ENCODE measurements around the gene ANK2. TPM values are rescaled to one million over a fixed set of nuclear protein-coding genes. Genes with fewer than 3 reads are reported as not detected.

The ANK2 gene
- total RNA-seq (2014; rRNA removed; shearing (Covaris generic)) = 21.2 and 25.6 TPM in 2 replicates

GRCh38 chr4:113049421-113050370 lies at the start of gene ANK2:
Gene ANK2 (plus strand): TSS chr4:113049653. CDS start chr4:113049729, 76 bp downstream.
- DNase-seq (ENCODE audit: low spot score) = no peak

GRCh38 chr4:113003841-113004240 lies 45.6 kb upstream of the ANK2 start:
- DNase-seq (ENCODE audit: low spot score) = no peak

- DNase-seq (ENCODE audit: low spot score) = no peak
Observed at GRCh38 chr4:113004655-113005054, 44.8 kb upstream of the ANK2 start.

GRCh38 chr4:113006632-113007031 lies 42.8 kb upstream of the ANK2 start:
- no peak for DNase-seq (ENCODE audit: low spot score)

- DNase-seq (ENCODE audit: low spot score) = no peak
Observed at GRCh38 chr4:113007151-113007550, 42.3 kb upstream of the ANK2 start.

GRCh38 chr4:113008135-113008534 lies 41.3 kb upstream of the ANK2 start:
- no peak for DNase-seq (ENCODE audit: low spot score)

GRCh38 chr4:113008716-113009115 lies 40.7 kb upstream of the ANK2 start:
- DNase-seq (ENCODE audit: low spot score) = no peak

GRCh38 chr4:113009461-113009860 lies 40.0 kb upstream of the ANK2 start:
- no peak for DNase-seq (ENCODE audit: low spot score)

GRCh38 chr4:113012122-113012725 lies 37.2 kb upstream of the ANK2 start:
- no peak for DNase-seq (ENCODE audit: low spot score)

- DNase-seq (ENCODE audit: low spot score) = no peak
Observed at GRCh38 chr4:113012786-113013185, 36.7 kb upstream of the ANK2 start.

- DNase-seq (ENCODE audit: low spot score) = no peak
Observed at GRCh38 chr4:113013751-113014150, 35.7 kb upstream of the ANK2 start.

GRCh38 chr4:113016377-113016776 lies 33.1 kb upstream of the ANK2 start:
- DNase-seq (ENCODE audit: low spot score) = no peak

GRCh38 chr4:113020966-113021365 lies 28.5 kb upstream of the ANK2 start:
- DNase-seq (ENCODE audit: low spot score) = no peak

GRCh38 chr4:113024388-113024787 lies 25.1 kb upstream of the ANK2 start:
- DNase-seq (ENCODE audit: low spot score) = no peak

GRCh38 chr4:113025416-113025815 lies 24.0 kb upstream of the ANK2 start:
- no peak for DNase-seq (ENCODE audit: low spot score)

GRCh38 chr4:113026556-113026955 lies 22.9 kb upstream of the ANK2 start:
- DNase-seq (ENCODE audit: low spot score) = peak; percentile 11

- no peak for DNase-seq (ENCODE audit: low spot score)
Observed at GRCh38 chr4:113028074-113028473, 21.4 kb upstream of the ANK2 start.

GRCh38 chr4:113031212-113031611 lies 18.2 kb upstream of the ANK2 start:
- no peak for DNase-seq (ENCODE audit: low spot score)

- DNase-seq (ENCODE audit: low spot score) = no peak
Observed at GRCh38 chr4:113040793-113041192, 8.7 kb upstream of the ANK2 start.

- DNase-seq (ENCODE audit: low spot score) = no peak
Observed at GRCh38 chr4:113042502-113042901, 7.0 kb upstream of the ANK2 start.

GRCh38 chr4:113043591-113043990 lies 5.9 kb upstream of the ANK2 start:
- no peak for DNase-seq (ENCODE audit: low spot score)

- DNase-seq (ENCODE audit: low spot score) = no peak
Observed at GRCh38 chr4:113050371-113050755, 910 bp downstream of the ANK2 start.

- no peak for DNase-seq (ENCODE audit: low spot score)
Observed at GRCh38 chr4:113050837-113051236, 1.4 kb downstream of the ANK2 start.

Measured in A172 (cell line).